GM11168 (cell line): ENCODE measurements around the gene FRMD3.

Experiments
- in situ Hi-C: fragments of 300-500 bp; cut with MboI; formaldehyde crosslinking; loops from one replicate; pipeline ENCODE4 v1.12.0; 2022; ENCODE audit warnings: low sequenced_read_pairs; ENCODE audit not compliant: unreplicated experiment

The FRMD3 gene

GRCh38 chr9:83349031-83349430 lies 189.2 kb downstream of the FRMD3 start:
- in situ Hi-C loops = loop anchor here (10.0 kb wide), 1 partner anchor 186 kb away; the partner anchor contains the start of gene FRMD3

- in situ Hi-C loops = loop anchor here (10.0 kb wide), 1 partner anchor 188 kb away; the partner anchor contains the start of gene FRMD3
These were observed 191.4 kb downstream of the FRMD3 start for GRCh38 chr9:83346655-83347420.

GRCh38 chr9:83343366-83343999 lies 194.7 kb downstream of the FRMD3 start:
- in situ Hi-C loops = loop anchor here (10.0 kb wide), 1 partner anchor 191 kb away; the partner anchor contains the start of gene FRMD3

- in situ Hi-C loops = loop anchor here (10.0 kb wide), 1 partner anchor 192 kb away; the partner anchor contains the start of gene FRMD3
These were observed 195.5 kb downstream of the FRMD3 start for GRCh38 chr9:83342731-83343130.

- in situ Hi-C loops = loop anchor here (10.0 kb wide), 1 partner anchor 193 kb away; the partner anchor contains the start of gene FRMD3
These were observed 196.2 kb downstream of the FRMD3 start for GRCh38 chr9:83342006-83342405.

- in situ Hi-C loops = loop anchor here (10.0 kb wide), 1 partner anchor 194 kb away; the partner anchor contains the start of gene FRMD3
These were observed 197.8 kb downstream of the FRMD3 start for GRCh38 chr9:83340451-83340850.

GRCh38 chr9:83339435-83339834 lies 198.8 kb downstream of the FRMD3 start:
- in situ Hi-C loops = no loop called here

- in situ Hi-C loops = no loop called here
These were observed 201.5 kb downstream of the FRMD3 start for GRCh38 chr9:83336706-83337105.

- in situ Hi-C loops = no loop called here
These were observed 203.9 kb downstream of the FRMD3 start for GRCh38 chr9:83334320-83334719.

GRCh38 chr9:83330207-83331196 lies 207.7 kb downstream of the FRMD3 start:
- in situ Hi-C loops = no loop called here

- in situ Hi-C loops = no loop called here
These were observed 210.2 kb downstream of the FRMD3 start for GRCh38 chr9:83327750-83328622.

GRCh38 chr9:83327323-83327722 lies 210.9 kb downstream of the FRMD3 start:
- in situ Hi-C loops = no loop called here

GRCh38 chr9:83323148-83323547 lies 215.1 kb downstream of the FRMD3 start:
- in situ Hi-C loops = no loop called here

- in situ Hi-C loops = no loop called here
These were observed 215.8 kb downstream of the FRMD3 start for GRCh38 chr9:83322438-83322837.

- in situ Hi-C loops = no loop called here
These were observed 221.0 kb downstream of the FRMD3 start for GRCh38 chr9:83317244-83317643.

GRCh38 chr9:83315649-83316048 lies 222.6 kb downstream of the FRMD3 start:
- in situ Hi-C loops = no loop called here

- in situ Hi-C loops = no loop called here
These were observed 224.4 kb downstream of the FRMD3 start for GRCh38 chr9:83313781-83314180.

- in situ Hi-C loops = no loop called here
These were observed 225.7 kb downstream of the FRMD3 start for GRCh38 chr9:83312537-83312936.

GRCh38 chr9:83307066-83307724 lies 231.0 kb downstream of the FRMD3 start:
- in situ Hi-C loops = no loop called here
